Measurements from ENCODE around the gene ATP6AP2. TPM values are rescaled to one million over a fixed set of nuclear protein-coding genes. Genes with fewer than 3 reads are reported as not detected.

Gene ATP6AP2
- total RNA-seq, 2 donors from 2014 or later = 81.9 to 114 TPM

DNA sequence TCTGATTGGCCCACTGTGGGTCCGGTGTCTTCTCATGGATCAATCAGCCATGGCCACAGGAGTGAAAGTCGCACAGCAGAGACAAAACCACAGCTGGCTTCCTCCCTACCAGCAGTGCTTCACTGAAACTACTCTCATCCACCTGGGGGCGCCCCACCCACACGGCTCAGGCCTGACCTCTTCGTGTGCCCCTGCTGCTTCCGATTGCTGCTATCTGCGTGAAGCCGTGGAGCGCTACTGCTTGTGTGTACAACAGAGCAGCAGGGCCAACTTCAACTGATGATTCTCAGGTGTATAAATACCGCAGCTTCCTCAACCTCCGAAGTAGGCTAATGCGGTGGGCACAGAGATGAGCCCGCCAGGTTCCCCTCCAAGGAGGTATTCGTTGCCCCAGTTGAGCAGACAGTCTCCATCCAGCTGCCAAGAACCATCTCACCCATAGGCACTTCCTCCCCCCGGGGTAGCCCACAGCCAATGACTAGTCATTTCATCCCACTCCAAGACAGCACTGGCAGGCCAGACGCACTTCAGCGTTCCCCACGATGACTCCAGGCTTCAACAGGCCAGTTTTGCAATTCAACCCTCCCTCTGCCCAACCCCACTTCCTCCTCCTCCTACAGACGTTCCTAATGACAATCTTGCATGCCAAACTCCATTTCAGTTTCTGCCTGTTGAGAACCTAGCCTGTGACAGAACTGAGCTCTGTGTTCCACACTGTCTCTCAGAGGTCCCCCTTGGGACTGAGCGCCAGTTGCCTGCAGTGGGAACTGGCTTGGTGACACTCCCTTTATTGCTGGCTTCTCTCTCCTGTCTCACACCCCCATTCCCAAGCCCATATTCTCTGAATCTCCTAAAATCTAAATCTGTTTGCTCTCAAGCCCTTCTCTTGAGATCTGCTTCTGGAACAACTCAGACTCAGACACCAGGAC lies 41.3 kb upstream of the ATP6AP2 start:
- Histone ChIP-seq H3K4me3 (no peak overlapping the region), H3K36me3 (no peaks in the 10 kb centered on the region), H3K27me3 (no peaks in the 10 kb centered on the region), H3K4me1 (no peaks in the 10 kb centered on the region), H3K9ac (ENCODE audit: low read depth in 2 of 2, low read length in 2 of 2) (no peak overlapping the region), H3K27ac (no peak overlapping the region), H3K9me3 (no peaks in the 10 kb centered on the region)
- DNase-seq = peak; percentile 29
- intact Hi-C loops (cut with DNase I) = loop anchor here (10.0 kb wide), 1 partner anchor 255 kb away; no protein-coding TSS in a partner anchor
- TF ChIP-seq, protein P1, sequence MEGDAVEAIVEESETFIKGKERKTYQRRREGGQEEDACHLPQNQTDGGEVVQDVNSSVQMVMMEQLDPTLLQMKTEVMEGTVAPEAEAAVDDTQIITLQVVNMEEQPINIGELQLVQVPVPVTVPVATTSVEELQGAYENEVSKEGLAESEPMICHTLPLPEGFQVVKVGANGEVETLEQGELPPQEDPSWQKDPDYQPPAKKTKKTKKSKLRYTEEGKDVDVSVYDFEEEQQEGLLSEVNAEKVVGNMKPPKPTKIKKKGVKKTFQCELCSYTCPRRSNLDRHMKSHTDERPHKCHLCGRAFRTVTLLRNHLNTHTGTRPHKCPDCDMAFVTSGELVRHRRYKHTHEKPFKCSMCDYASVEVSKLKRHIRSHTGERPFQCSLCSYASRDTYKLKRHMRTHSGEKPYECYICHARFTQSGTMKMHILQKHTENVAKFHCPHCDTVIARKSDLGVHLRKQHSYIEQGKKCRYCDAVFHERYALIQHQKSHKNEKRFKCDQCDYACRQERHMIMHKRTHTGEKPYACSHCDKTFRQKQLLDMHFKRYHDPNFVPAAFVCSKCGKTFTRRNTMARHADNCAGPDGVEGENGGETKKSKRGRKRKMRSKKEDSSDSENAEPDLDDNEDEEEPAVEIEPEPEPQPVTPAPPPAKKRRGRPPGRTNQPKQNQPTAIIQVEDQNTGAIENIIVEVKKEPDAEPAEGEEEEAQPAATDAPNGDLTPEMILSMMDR (IDR thresholded peaks at IDR 0.05) = peak; percentile 18

DNA sequence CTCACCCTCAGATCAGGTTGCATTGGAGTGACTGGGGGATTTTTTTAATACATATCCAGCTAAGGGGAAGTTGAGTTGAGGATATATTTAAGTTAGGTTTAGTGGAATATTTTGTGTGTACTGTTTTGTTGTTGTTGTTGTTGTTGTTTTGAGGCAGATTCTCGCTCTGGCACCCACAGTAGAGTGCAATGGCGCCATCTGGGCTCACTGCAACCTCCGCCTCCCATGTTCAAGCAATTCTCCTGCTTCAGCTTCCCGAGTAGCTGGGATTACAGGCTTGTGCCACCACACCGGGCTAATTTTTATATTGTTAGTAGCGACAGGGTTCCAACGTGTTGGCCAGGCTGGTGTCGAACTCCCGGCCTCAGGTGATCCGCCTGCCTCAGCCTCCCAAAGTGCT lies 38.6 kb upstream of the ATP6AP2 start:
- H3K36me3 ChIP-seq = no peaks in the 10 kb centered on the region
- intact Hi-C loops (cut with DNase I) = loop anchor here (10.0 kb wide), 1 partner anchor 253 kb away; no protein-coding TSS in a partner anchor
- TF ChIP-seq, protein P1 (IDR thresholded peaks at IDR 0.05) = no peak
- DNase-seq = no peak
- no peak overlapping the region for H3K4me3 ChIP-seq
- no peak overlapping the region for H3K9ac ChIP-seq (ENCODE audit: low read depth in 2 of 2, low read length in 2 of 2)
- no peaks in the 10 kb centered on the region for H3K4me1 ChIP-seq
- peaks cover 4% of the 10 kb centered on the region for H3K27me3 ChIP-seq
- H3K9me3 ChIP-seq = no peaks in the 10 kb centered on the region
- no peak overlapping the region for H3K27ac ChIP-seq

DNA sequence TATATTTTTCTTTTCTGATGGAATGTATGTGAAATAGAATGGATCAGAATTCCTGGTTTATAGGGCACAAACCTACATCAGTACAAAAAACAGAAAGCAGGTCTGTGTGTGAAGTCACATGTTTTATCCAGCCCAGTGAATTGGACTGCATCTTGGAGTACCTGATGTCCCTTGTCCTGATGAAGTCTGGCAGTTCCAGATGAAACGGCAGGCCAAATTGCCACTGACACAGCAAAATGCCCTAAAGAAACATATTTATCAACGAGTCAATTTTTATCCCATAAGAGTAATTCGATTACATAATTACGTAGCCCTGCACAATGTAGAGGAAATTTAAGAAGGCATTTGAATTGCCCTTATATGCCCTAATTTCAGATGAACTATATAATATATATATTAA lies 37.8 kb upstream of the ATP6AP2 start:
- no peaks in the 10 kb centered on the region for H3K4me1 ChIP-seq
- no peak overlapping the region for H3K27ac ChIP-seq
- TF ChIP-seq, protein P1 (IDR thresholded peaks at IDR 0.05) = no peak

DNA sequence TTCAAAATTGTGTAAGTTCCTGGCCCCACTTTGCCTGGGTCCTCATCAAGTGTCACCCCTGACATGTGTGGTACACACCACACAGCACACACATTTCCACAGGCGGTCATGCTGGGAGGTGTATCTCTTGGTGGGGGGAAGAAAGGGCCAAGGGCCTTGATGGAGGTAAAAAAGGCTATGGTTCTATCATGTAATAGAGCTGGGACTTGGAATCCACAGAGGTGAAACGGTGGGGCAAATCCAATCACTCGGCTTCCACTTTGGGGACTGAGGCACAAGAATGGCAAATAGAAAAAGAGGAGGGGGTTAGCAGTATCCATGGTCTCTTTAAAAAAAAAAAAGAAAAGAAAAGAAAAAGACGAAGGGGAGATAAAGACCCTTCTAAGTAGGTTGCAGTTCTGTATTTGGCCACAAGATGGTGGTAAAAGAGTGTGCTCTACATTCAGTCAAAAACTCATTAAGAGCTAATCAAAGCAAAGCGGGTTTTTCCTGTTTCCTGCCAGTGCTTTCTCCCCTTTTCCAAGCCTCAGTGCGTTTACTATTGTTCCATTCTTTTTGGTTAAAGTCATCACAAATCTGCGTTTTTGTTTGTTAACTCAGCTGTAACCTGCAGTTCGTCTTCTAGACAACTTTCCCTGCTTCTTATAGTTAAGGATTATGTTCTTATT lies 37.0 kb upstream of the ATP6AP2 start:
- H3K4me1 ChIP-seq = no peaks in the 10 kb centered on the region
- H3K27me3 ChIP-seq = peaks cover 4% of the 10 kb centered on the region
- no peak for DNase-seq
- TF ChIP-seq, protein P1 (IDR thresholded peaks at IDR 0.05) = peak; percentile 94
- intact Hi-C loops (cut with DNase I) = loop anchor here (10.0 kb wide), 1 partner anchor 251 kb away; no protein-coding TSS in a partner anchor
- no peak overlapping the region for H3K27ac ChIP-seq
- H3K4me3 ChIP-seq = no peak overlapping the region
- H3K36me3 ChIP-seq = no peaks in the 10 kb centered on the region
- H3K9me3 ChIP-seq = no peaks in the 10 kb centered on the region
- H3K9ac ChIP-seq (ENCODE audit: low read depth in 2 of 2, low read length in 2 of 2) = no peak overlapping the region

More for the DNA sequence above, 37.8 kb upstream of the ATP6AP2 start:
- peaks cover 4% of the 10 kb centered on the region for H3K27me3 ChIP-seq
- no peak overlapping the region for H3K9ac ChIP-seq (ENCODE audit: low read depth in 2 of 2, low read length in 2 of 2)
- H3K36me3 ChIP-seq = no peaks in the 10 kb centered on the region
- no peaks in the 10 kb centered on the region for H3K9me3 ChIP-seq
- no peak for DNase-seq
- H3K4me3 ChIP-seq = no peak overlapping the region
- intact Hi-C loops (cut with DNase I) = loop anchor here (10.0 kb wide), 1 partner anchor 252 kb away; no protein-coding TSS in a partner anchor

All from colonic mucosa (tissue), 4 donors.